T-helper 17 cell (primary cell): ENCODE measurements around the gene RNASET2. TPM values are rescaled to one million over a fixed set of nuclear protein-coding genes. Genes with fewer than 3 reads are reported as not detected.

ENCODE experiments used
- ATAC-seq: fragments of 150-1000 bp; cut with Tn5 transposase; 2 replicates; pipeline ENCODE4 v1.10.0; 2021; ENCODE audit warnings: mild to moderate bottlenecking, moderate library complexity
- DNase-seq, 3 donors: peaks; one replicate each; pipeline versions ENCODE4 v3.0.0 to v3.0.0-alpha.2; 2020 to 2021
- H3K9me3 ChIP-seq: one replicate; pipeline ENCODE4 v1.7.0; 2013; ENCODE audit warnings: low read length, mild to moderate bottlenecking; ENCODE audit not compliant: control insufficient read depth, poor library complexity, severe bottlenecking
- H3K27ac Mint-ChIP-seq: one replicate; pipeline ENCODE4 v1.8.0; 2022; ENCODE audit warnings: mild to moderate bottlenecking, moderate library complexity, mixed read lengths
- H3K27me3 Mint-ChIP-seq: one replicate; pipeline ENCODE4 v1.8.0; 2022; ENCODE audit warnings: mixed read lengths
- H3K36me3 Mint-ChIP-seq: one replicate; pipeline ENCODE4 v1.8.0; 2022; ENCODE audit warnings: low read depth, mixed read lengths
- H3K4me1 Mint-ChIP-seq: one replicate; pipeline ENCODE4 v1.8.0; 2022; ENCODE audit warnings: mild to moderate bottlenecking, mixed read lengths
- H3K4me3 Mint-ChIP-seq: one replicate; pipeline ENCODE4 v1.8.0; 2022; ENCODE audit warnings: mild to moderate bottlenecking, moderate library complexity, mixed read lengths
- total RNA-seq, 4 donors: library from RNA in 2 of 4; stranded (reverse) in 2 of 4; gene quantifications; one replicate each; pipeline ENCODE4 v1.2.3 and lab custom pipeline; 2022 to 2026

RNASET2 gene
- total RNA-seq, 2 donors from 2014 or later, result 245 to 340 TPM

GRCh38 chr6:166987930-166988329, 31.6 kb upstream of the RNASET2 start:
- Mint-ChIP-seq H3K27ac (peak overlapping the region; percentile 29), H3K4me3 (peak overlapping the region; percentile 53), H3K27me3 (no peaks in the 10 kb centered on the region)

GRCh38 chr6:166987448-166987847, 31.1 kb upstream of the RNASET2 start:
- peaks cover 7% of the 10 kb centered on the region for H3K36me3 Mint-ChIP-seq
- no peaks in the 10 kb centered on the region for H3K27me3 Mint-ChIP-seq
- peak overlapping the region; percentile 29 for H3K27ac Mint-ChIP-seq
- DNase-seq, result no peak
- no peak for ATAC-seq
- H3K9me3 ChIP-seq, result no peaks in the 10 kb centered on the region
- no peak overlapping the region for H3K4me3 Mint-ChIP-seq
- H3K4me1 Mint-ChIP-seq, result peaks cover 20% of the 10 kb centered on the region

More at GRCh38 chr6:166987930-166988329, 31.6 kb upstream of the RNASET2 start:
- ATAC-seq (peak; percentile 37), DNase-seq (no peak)
- Mint-ChIP-seq H3K36me3 (peaks cover 3% of the 10 kb centered on the region), H3K4me1 (peaks cover 20% of the 10 kb centered on the region)
- H3K9me3 ChIP-seq, result no peaks in the 10 kb centered on the region

- no peaks in the 10 kb centered on the region for H3K27me3 Mint-ChIP-seq
- no peak for ATAC-seq
- peaks cover 4% of the 10 kb centered on the region for H3K4me1 Mint-ChIP-seq
- no peak overlapping the region for H3K27ac Mint-ChIP-seq
- no peaks in the 10 kb centered on the region for H3K9me3 ChIP-seq
- peaks cover 7% of the 10 kb centered on the region for H3K36me3 Mint-ChIP-seq
- no peak for DNase-seq
- H3K4me3 Mint-ChIP-seq, result no peak overlapping the region
Observed at GRCh38 chr6:166980738-166981137, 24.4 kb upstream of the RNASET2 start.

GRCh38 chr6:166977621-166978525, 21.5 kb upstream of the RNASET2 start:
- Mint-ChIP-seq H3K27ac (no peak overlapping the region), H3K36me3 (peaks cover 3% of the 10 kb centered on the region), H3K4me1 (peaks cover 8% of the 10 kb centered on the region), H3K27me3 (no peaks in the 10 kb centered on the region), H3K4me3 (no peak overlapping the region)
- H3K9me3 ChIP-seq, result no peaks in the 10 kb centered on the region
- ATAC-seq (no peak), DNase-seq (no peak)

- H3K9me3 ChIP-seq, result no peaks in the 10 kb centered on the region
- H3K27me3 Mint-ChIP-seq, result no peaks in the 10 kb centered on the region
- H3K36me3 Mint-ChIP-seq, result no peaks in the 10 kb centered on the region
- no peak overlapping the region for H3K4me3 Mint-ChIP-seq
- no peak for DNase-seq
- ATAC-seq, result no peak
- H3K4me1 Mint-ChIP-seq, result peaks cover 8% of the 10 kb centered on the region
- H3K27ac Mint-ChIP-seq, result no peak overlapping the region
Observed at GRCh38 chr6:166976636-166977035, 20.3 kb upstream of the RNASET2 start.

DNA sequence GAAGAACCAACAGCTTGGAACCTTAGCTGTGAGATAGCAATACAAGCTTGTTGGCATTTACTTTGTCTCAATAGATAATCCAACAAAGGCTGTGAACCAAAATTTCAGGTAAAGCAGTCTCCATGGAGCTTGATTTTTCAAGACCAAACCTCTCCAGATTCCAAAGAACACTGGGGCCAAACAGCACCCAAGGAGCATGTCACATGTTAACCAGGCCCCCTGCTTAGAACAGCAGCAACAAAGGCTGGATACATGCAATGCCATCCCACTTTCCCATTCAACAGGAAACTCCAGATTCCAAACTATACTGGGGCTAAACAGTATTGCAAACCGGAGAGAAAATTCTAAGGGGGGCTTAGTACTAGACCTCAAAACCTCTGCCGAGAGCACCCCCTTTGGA, 15.8 kb upstream of the RNASET2 start:
- ATAC-seq, result no peak
- Mint-ChIP-seq H3K4me1 (peaks cover 25% of the 10 kb centered on the region), H3K27me3 (no peaks in the 10 kb centered on the region), H3K36me3 (no peaks in the 10 kb centered on the region), H3K4me3 (no peak overlapping the region), H3K27ac (peak overlapping the region; percentile 60)
- no peak for DNase-seq
- no peaks in the 10 kb centered on the region for H3K9me3 ChIP-seq

GRCh38 chr6:166971271-166971670, 14.9 kb upstream of the RNASET2 start:
- Mint-ChIP-seq H3K4me1 (peaks cover 23% of the 10 kb centered on the region), H3K4me3 (no peak overlapping the region), H3K27me3 (no peaks in the 10 kb centered on the region), H3K27ac (peak overlapping the region; percentile 60), H3K36me3 (no peaks in the 10 kb centered on the region)
- DNase-seq (no peak), ATAC-seq (no peak)
- no peaks in the 10 kb centered on the region for H3K9me3 ChIP-seq

DNA sequence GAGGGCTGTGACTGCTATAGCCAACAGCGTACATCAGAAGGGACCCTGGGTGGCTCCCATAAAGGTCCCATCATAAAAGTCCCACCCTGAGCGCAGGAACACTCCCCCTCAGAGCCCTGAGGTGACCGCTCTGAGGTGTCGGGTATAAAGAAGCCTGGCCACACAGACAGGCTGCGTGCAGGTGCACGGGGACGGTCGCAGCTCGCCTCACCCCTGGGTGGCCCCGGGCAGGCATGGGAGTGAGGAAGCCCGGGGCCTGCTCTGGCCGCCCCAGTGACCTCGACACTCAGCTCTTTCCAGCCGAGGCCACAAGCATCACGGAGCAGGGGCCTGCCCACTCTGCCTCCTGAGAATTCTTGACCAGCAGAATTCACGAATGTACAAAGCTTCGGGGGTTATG, 14.4 kb upstream of the RNASET2 start:
- ATAC-seq, result no peak
- H3K9me3 ChIP-seq, result no peaks in the 10 kb centered on the region
- Mint-ChIP-seq H3K27ac (peak overlapping the region; percentile 60), H3K4me1 (peaks cover 23% of the 10 kb centered on the region), H3K36me3 (no peaks in the 10 kb centered on the region), H3K27me3 (no peaks in the 10 kb centered on the region), H3K4me3 (no peak overlapping the region)
- DNase-seq, result no peak

- no peak for DNase-seq
- no peaks in the 10 kb centered on the region for H3K9me3 ChIP-seq
- H3K4me1 Mint-ChIP-seq, result peaks cover 23% of the 10 kb centered on the region
- H3K4me3 Mint-ChIP-seq, result peak overlapping the region; percentile 83
- no peak for ATAC-seq
- peak overlapping the region; percentile 82 for H3K27ac Mint-ChIP-seq
- H3K27me3 Mint-ChIP-seq, result no peaks in the 10 kb centered on the region
- no peaks in the 10 kb centered on the region for H3K36me3 Mint-ChIP-seq
Observed at GRCh38 chr6:166970091-166970490, 13.7 kb upstream of the RNASET2 start.

GRCh38 chr6:166969390-166970002, 13.1 kb upstream of the RNASET2 start:
- H3K9me3 ChIP-seq, result no peaks in the 10 kb centered on the region
- H3K27ac Mint-ChIP-seq, result peak overlapping the region; percentile 82
- H3K4me3 Mint-ChIP-seq, result peak overlapping the region; percentile 83
- no peaks in the 10 kb centered on the region for H3K27me3 Mint-ChIP-seq
- ATAC-seq (peak; percentile 65), DNase-seq (no peak)
- H3K4me1 Mint-ChIP-seq, result peaks cover 23% of the 10 kb centered on the region
- H3K36me3 Mint-ChIP-seq, result no peaks in the 10 kb centered on the region

DNA sequence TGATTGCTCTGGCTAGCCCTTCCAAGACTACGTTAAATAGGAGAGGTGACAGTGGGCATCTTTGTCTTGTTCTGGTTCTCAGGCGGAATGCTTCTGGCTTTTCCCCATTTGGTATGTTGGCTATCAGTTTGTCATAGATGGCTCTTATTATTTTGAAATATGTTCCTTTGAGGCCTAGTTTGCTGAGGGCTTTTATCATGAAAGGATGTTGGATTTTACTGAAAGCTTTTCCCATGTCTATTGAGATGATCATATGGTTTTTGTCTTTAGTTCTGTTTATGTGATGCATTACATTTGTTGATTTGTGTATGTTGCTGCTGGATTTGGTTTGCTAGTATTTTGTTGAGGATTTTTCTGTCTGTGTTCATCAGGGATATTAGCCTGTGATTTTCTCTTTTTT, 9.9 kb upstream of the RNASET2 start:
- Mint-ChIP-seq H3K4me1 (peaks cover 16% of the 10 kb centered on the region), H3K27me3 (no peaks in the 10 kb centered on the region)
- ATAC-seq, result no peak

GRCh38 chr6:166960609-166960978, 4.2 kb upstream of the RNASET2 start:
- DNase-seq (no peak), ATAC-seq (no peak)
- peaks cover 36% of the 10 kb centered on the region for H3K4me1 Mint-ChIP-seq
- H3K4me3 Mint-ChIP-seq, result peak overlapping the region; percentile 55
- no peaks in the 10 kb centered on the region for H3K9me3 ChIP-seq
- H3K27ac Mint-ChIP-seq, result peak overlapping the region; percentile 99
- H3K36me3 Mint-ChIP-seq, result no peaks in the 10 kb centered on the region
- H3K27me3 Mint-ChIP-seq, result no peaks in the 10 kb centered on the region

More for the DNA sequence above, 9.9 kb upstream of the RNASET2 start:
- no peaks in the 10 kb centered on the region for H3K9me3 ChIP-seq
- H3K36me3 Mint-ChIP-seq, result no peaks in the 10 kb centered on the region
- DNase-seq, result no peak
- no peak overlapping the region for H3K27ac Mint-ChIP-seq
- no peak overlapping the region for H3K4me3 Mint-ChIP-seq

- Mint-ChIP-seq H3K4me3 (peak overlapping the region; percentile 96), H3K4me1 (peaks cover 41% of the 10 kb centered on the region), H3K36me3 (no peaks in the 10 kb centered on the region), H3K27me3 (no peaks in the 10 kb centered on the region), H3K27ac (peak overlapping the region; percentile 99)
- H3K9me3 ChIP-seq, result no peaks in the 10 kb centered on the region
- no peak for ATAC-seq
- no peak for DNase-seq
Observed at GRCh38 chr6:166959911-166960608, 3.7 kb upstream of the RNASET2 start.
